ENCODE data around the gene PPP6R2. TPM values are rescaled to one million over a fixed set of nuclear protein-coding genes. Genes with fewer than 3 reads are reported as not detected.

PPP6R2 gene
- total RNA-seq, 4 donors from 2014 or later: 35.6 to 50.8 (median 45.6) TPM

- intact Hi-C loops (cut with DNase I): no loop called here
- no peak for TF ChIP-seq CTCF (IDR thresholded peaks at IDR 0.05)
- no peak for TF ChIP-seq POLR2A (IDR thresholded peaks at IDR 0.05)
- WGBS, 2 donors: 80 to 90% methylated on average over 1 of the region's 1 CpG
Measured at GRCh38 chr22:50357222-50357621, 14.1 kb downstream of the PPP6R2 start.

GRCh38 chr22:50357756-50358155, 14.6 kb downstream of the PPP6R2 start:
- peaks cover 0 to 54% (median 0%) of the 10 kb centered on the region in 3 donors for H3K36me3 ChIP-seq
- H3K27ac ChIP-seq: no peak overlapping the region
- no peak for DNase-seq
- H3K27me3 ChIP-seq: no peaks in the 10 kb centered on the region
- H3K9me3 ChIP-seq: no peaks in the 10 kb centered on the region
- TF ChIP-seq POLR2A (IDR thresholded peaks at IDR 0.05): no peak
- no peak for TF ChIP-seq CTCF (IDR thresholded peaks at IDR 0.05)
- WGBS, 2 donors: 89 to 91% methylated on average over 10 of the region's 10 CpGs
- no peak overlapping the region for H3K4me3 ChIP-seq
- H3K4me1 ChIP-seq: peaks cover 0 to 33% (median 6%) of the 10 kb centered on the region in 3 donors
- intact Hi-C loops (cut with DNase I): no loop called here

More at GRCh38 chr22:50357222-50357621, 14.1 kb downstream of the PPP6R2 start:
- DNase-seq: no peak
- no peaks in the 10 kb centered on the region for H3K9me3 ChIP-seq
- peaks cover 0 to 27% (median 6%) of the 10 kb centered on the region in 3 donors for H3K4me1 ChIP-seq
- H3K4me3 ChIP-seq: no peak overlapping the region
- no peak overlapping the region for H3K27ac ChIP-seq
- H3K36me3 ChIP-seq: peaks cover 0 to 54% (median 0%) of the 10 kb centered on the region in 3 donors
- no peaks in the 10 kb centered on the region for H3K27me3 ChIP-seq

- TF ChIP-seq POLR2A (IDR thresholded peaks at IDR 0.05) (no peak), CTCF (IDR thresholded peaks at IDR 0.05) (no peak)
- no peaks in the 10 kb centered on the region for H3K9me3 ChIP-seq
- intact Hi-C loops (cut with DNase I): no loop called here
- WGBS, 2 donors: 41 to 81% methylated on average over 2 of the region's 2 CpGs
- no peak overlapping the region for H3K27ac ChIP-seq
- H3K36me3 ChIP-seq: peaks cover 0 to 48% (median 0%) of the 10 kb centered on the region in 3 donors
- H3K27me3 ChIP-seq: no peaks in the 10 kb centered on the region
- no peak overlapping the region for H3K4me3 ChIP-seq
- no peak for DNase-seq
- peaks cover 0 to 41% (median 6%) of the 10 kb centered on the region in 3 donors for H3K4me1 ChIP-seq
Measured at GRCh38 chr22:50360578-50360977, 17.5 kb downstream of the PPP6R2 start.

GRCh38 chr22:50361222-50361621, 18.1 kb downstream of the PPP6R2 start:
- TF ChIP-seq CTCF (IDR thresholded peaks at IDR 0.05): no peak
- no peak for TF ChIP-seq POLR2A (IDR thresholded peaks at IDR 0.05)
- intact Hi-C loops (cut with DNase I): no loop called here
- no peaks in the 10 kb centered on the region for H3K27me3 ChIP-seq
- H3K4me3 ChIP-seq: no peak overlapping the region
- peaks cover 0 to 48% (median 6%) of the 10 kb centered on the region in 3 donors for H3K4me1 ChIP-seq
- 42 to 58% methylated on average over 5 of the region's 5 CpGs for WGBS, 2 donors
- H3K36me3 ChIP-seq: peaks cover 0 to 42% (median 0%) of the 10 kb centered on the region in 3 donors
- peak overlapping the region in 1 of 4 donors; percentile 13 for H3K27ac ChIP-seq
- no peak for DNase-seq
- no peaks in the 10 kb centered on the region for H3K9me3 ChIP-seq

GRCh38 chr22:50361688-50362087, 18.6 kb downstream of the PPP6R2 start:
- TF ChIP-seq CTCF (IDR thresholded peaks at IDR 0.05) (no peak), POLR2A (IDR thresholded peaks at IDR 0.05) (no peak)

More at GRCh38 chr22:50361688-50362087, 18.6 kb downstream of the PPP6R2 start:
- Histone ChIP-seq H3K27ac (peak overlapping the region in 1 of 4 donors; percentile 13), H3K9me3 (no peaks in the 10 kb centered on the region), H3K36me3 (peaks cover 0 to 37% (median 0%) of the 10 kb centered on the region in 3 donors), H3K27me3 (no peaks in the 10 kb centered on the region), H3K4me3 (no peak overlapping the region), H3K4me1 (peaks cover 0 to 52% (median 6%) of the 10 kb centered on the region in 3 donors)
- intact Hi-C loops (cut with DNase I): no loop called here
- DNase-seq: no peak
- 20 to 71% methylated on average over 5 of the region's 5 CpGs for WGBS, 2 donors
